NCI-H748 (cell line): Measurements from ENCODE around the gene MTTP.

Experiments used
- DNase-seq: peaks from one replicate; lab custom pipeline; 2025; ENCODE audit not compliant: unreplicated experiment; lab: John Stamatoyannopoulos, UW

Gene MTTP

DNA sequence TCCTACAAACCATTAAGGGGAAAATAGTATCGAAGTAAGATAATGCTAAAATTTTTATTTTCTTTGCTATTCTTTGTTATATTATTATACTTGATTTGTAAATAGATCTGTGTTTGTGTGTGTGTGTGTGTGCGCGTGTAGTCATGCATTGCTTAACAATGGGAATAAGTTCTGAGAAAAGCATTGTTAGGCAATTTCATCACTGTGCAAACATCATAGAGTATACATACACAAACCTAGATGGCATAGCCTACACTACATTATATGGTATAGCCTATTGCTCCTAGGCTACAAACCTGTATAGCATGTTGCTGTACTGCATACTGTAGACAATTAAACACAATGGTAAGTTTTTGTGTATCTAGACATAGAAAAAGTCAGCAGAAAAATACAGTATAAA is 17.1 kb downstream of the MTTP start:
- DNase-seq = peak; percentile 5

- DNase-seq = no peak
Observed at GRCh38 chr4:99593781-99594641, 19.4 kb downstream of the MTTP start.

DNA sequence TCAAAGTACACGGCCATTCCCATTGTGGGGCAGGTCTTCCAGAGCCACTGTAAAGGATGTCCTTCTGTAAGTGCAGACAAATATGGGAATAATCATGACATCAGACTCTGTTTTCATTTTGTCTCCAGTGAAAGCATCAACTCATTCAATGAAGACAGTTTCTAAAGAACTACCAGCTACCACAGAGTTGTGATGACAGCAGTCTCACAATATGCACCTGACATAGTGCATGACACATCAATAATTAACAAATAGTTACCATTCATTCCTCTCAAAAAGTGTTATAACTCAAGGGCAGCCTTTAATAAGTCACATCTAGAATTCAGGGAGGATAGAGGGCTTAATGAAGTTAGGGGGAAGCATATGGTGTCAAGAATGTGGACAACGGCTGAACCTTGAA is 20.2 kb downstream of the MTTP start:
- DNase-seq = no peak

DNA sequence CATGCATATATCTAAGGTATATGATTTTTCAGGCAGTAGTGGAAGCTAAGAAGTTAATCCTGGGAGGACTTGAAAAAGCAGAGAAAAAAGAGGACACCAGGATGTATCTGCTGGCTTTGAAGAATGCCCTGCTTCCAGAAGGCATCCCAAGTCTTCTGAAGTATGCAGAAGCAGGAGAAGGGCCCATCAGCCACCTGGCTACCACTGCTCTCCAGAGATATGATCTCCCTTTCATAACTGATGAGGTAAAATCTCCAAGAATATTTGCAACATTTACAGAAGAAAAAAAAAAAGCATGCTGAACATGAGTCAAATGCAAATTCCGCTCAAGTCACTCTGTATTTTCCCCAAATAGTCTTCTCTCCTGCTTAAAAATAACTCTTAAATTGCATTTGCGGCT is 32.1 kb downstream of the MTTP start:
- no peak for DNase-seq

DNA sequence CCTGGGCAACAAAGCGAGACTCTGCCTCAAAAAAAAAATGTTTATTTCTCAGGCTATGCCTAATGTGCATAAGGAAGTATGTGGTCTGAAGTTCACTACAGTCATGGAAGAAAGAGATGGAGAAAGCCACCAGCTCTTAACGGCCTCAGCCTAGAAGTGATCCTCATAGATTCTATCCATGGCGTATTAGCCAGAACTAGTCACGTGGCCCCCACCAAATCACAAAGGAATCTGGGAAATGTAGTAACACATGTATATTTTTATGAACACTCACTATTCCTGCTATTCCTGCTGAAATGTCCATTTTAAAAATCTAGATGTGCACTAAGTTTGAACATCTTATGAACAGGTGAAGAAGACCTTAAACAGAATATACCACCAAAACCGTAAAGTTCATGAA is 33.8 kb downstream of the MTTP start:
- DNase-seq = no peak

- no peak for DNase-seq
Observed at GRCh38 chr4:99610605-99611175, 36.1 kb downstream of the MTTP start.

- DNase-seq = no peak
Observed at GRCh38 chr4:99612281-99612680, 37.7 kb downstream of the MTTP start.

GRCh38 chr4:99612704-99613103 is 38.1 kb downstream of the MTTP start:
- no peak for DNase-seq

GRCh38 chr4:99614491-99614890 is 39.9 kb downstream of the MTTP start:
- no peak for DNase-seq

- DNase-seq = no peak
Observed at GRCh38 chr4:99615170-99615820, 40.7 kb downstream of the MTTP start.

GRCh38 chr4:99617374-99617773 is 42.8 kb downstream of the MTTP start:
- no peak for DNase-seq

- no peak for DNase-seq
Observed at GRCh38 chr4:99622341-99622740, 47.7 kb downstream of the MTTP start.

DNA sequence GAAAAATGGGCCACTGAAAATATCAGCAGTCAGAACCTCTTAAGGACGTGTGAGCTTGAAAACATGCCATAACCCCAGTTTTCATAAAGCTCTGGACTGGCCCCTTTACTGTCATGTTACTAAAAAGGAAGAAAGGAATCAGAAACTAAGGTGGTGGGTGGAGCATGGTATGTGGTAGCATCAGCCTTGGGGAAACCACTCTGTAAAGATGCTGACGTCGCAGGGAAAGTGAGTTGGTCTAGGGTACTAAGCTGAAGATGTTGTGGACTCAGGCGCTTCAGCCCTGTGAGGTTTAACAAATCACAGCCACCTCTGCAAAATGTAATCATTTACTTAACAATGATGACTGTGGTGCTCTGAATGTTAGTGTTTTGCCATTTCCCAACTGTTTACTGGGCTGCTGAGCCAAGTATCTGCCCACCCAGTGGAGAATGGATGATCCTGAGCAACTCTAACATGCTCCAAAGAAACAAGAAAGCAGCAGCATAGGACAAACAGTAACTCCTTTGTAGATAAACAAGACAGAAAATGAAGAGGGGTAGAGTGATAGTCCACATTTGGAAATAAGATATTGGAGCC is 49.6 kb downstream of the MTTP start:
- DNase-seq = no peak

- no peak for DNase-seq
Observed at GRCh38 chr4:99625369-99625768, 50.7 kb downstream of the MTTP start.

DNA sequence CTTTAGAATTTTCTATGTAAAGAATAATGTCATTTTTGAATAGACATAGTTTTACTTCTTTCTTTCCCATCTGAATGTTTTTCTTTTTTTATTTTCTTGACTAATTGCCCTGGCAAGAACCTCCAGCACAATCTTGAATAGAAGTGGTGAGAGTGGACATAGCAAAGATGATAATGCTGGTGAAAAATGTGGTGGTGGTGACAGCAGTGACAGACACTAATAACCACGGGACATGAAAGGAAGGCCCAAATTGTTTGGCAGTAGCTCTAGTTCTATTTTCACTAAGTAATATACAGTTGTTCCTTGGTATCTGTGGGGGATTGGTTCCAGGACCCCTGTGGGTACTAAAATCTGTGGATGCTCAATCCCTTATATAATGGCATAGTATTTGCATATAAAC is 53.4 kb downstream of the MTTP start:
- DNase-seq = no peak

DNA sequence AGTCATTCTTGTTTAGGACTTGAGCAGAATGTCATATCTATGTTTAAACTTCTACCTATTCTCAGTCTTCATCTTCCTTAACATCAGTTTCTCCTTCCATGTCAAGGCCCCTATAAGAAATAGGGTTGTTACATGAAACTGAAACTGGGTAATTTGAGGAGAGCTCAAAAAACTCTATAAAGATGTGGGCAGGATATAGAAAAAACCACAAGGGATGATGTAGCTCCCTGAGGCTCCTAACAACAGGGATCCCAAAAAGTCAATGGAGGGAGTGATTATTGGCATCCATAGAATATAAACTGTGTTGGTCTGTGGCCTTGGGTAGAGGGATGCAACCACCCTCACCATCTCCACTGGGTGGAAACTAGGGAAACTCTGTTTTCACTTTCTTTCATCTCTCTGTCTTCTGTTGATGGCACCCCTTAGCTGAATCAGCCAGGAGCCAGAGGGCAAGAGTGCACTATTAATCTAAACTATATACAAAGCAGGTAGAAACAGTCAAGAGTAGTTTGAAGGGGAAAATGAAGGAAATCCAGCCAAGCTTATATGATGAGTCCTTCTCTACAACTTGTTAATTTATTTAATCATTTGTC is 55.4 kb downstream of the MTTP start:
- DNase-seq = no peak

- DNase-seq = no peak
Observed at GRCh38 chr4:99630857-99631360, 56.3 kb downstream of the MTTP start.

GRCh38 chr4:99633772-99634171 is 59.1 kb downstream of the MTTP start:
- peak; percentile 82 for DNase-seq

- DNase-seq = no peak
Observed at GRCh38 chr4:99634742-99635360, 60.2 kb downstream of the MTTP start.

GRCh38 chr4:99635601-99636000 is 61.0 kb downstream of the MTTP start:
- DNase-seq = no peak

DNA sequence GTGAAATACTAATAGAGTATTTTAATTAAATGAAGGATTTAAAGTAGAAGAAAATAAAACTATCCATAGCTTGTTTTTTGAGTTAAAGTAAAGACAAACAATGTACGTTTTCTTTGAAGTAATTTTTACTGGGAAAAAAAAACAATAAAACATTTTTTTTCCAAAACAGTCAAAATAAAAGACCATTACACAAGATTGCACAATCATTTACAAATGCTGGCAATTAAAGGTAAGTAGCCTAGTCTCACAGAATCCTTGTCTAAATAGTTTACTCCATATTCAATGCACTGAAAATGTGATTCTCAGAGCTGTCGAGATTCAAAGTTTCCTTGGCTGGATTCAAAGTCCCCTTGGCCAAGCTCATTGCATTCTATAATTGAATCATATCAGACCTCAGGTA is 61.8 kb downstream of the MTTP start:
- DNase-seq = no peak
